ENCODE data around the gene NCK2. TPM values are rescaled to one million over a fixed set of nuclear protein-coding genes. Genes with fewer than 3 reads are reported as not detected.

Gene NCK2
- total and polyA plus RNA-seq, 4 donors = 28.8 to 44.6 (median 40.9) TPM

- H3K27me3 ChIP-seq (ENCODE audit: control insufficient read depth in 1 of 2, insufficient read depth in 2 of 2, low read length in 1 of 2) = no peaks in the 10 kb centered on the region
- no peak overlapping the region for H3K27ac ChIP-seq (ENCODE audit: low read depth in 1 of 2, low read length in 2 of 2)
- no peaks in the 10 kb centered on the region for H3K9me3 ChIP-seq (ENCODE audit: control insufficient read depth, low read length)
- H3K4me3 ChIP-seq (ENCODE audit: low read length in 2 of 2) = no peak overlapping the region
- intact Hi-C loops (cut with DNase I) = loop anchor here in 1 of 2 donors (5.0 kb wide), 1 partner anchor 54 kb away; no protein-coding TSS in a partner anchor
- 76 to 82% methylated on average over 13 of the region's 13 CpGs for whole genome bisulfite sequencing, 2 donors
- DNase-seq = peak in 1 of 2 donors; percentile 55
- peaks cover 3 to 10% of the 10 kb centered on the region in 2 donors for H3K4me1 ChIP-seq (ENCODE audit: control insufficient read depth in 1 of 2, insufficient read depth in 2 of 2, low read length in 2 of 2)
- peaks cover 0 to 3% of the 10 kb centered on the region in 2 donors for H3K36me3 ChIP-seq (ENCODE audit: control insufficient read depth in 1 of 2, insufficient read depth in 2 of 2, low read length in 1 of 2)
- no peak for ATAC-seq (ENCODE audit: low FRiP score)
Measured at GRCh38 chr2:105800953-105801635, 56.4 kb downstream of the NCK2 start.

- WGBS, 2 donors = 85 to 86% methylated on average over 4 of the region's 4 CpGs
Measured at GRCh38 chr2:105801961-105802360, 57.2 kb downstream of the NCK2 start.

DNA sequence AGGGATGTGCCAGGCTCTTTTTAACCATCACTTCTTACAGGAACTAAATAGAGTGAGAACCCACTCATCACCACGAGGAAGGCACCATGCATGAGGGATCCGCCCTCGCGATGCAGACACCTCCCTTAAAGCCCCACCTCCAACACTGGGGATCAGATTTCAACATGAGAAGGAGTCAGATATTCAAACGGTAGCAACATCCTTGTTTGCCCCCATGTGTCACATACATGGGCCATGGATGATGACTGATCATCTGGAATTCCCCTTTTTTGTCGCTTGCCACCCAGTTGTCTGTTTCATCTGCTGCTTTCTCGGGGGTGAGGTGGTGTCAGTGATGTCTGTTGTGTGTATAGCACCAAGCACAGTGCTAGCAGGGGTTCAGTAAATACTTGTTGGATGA, 57.9 kb downstream of the NCK2 start:
- H3K27ac ChIP-seq (ENCODE audit: low read depth in 1 of 2, low read length in 2 of 2) = no peak overlapping the region

More at GRCh38 chr2:105801961-105802360, 57.2 kb downstream of the NCK2 start:
- Histone ChIP-seq H3K4me1 (ENCODE audit: control insufficient read depth in 1 of 2, insufficient read depth in 2 of 2, low read length in 2 of 2) (peaks cover 3 to 10% of the 10 kb centered on the region in 2 donors), H3K9me3 (ENCODE audit: control insufficient read depth, low read length) (no peaks in the 10 kb centered on the region), H3K27me3 (ENCODE audit: control insufficient read depth in 1 of 2, insufficient read depth in 2 of 2, low read length in 1 of 2) (no peaks in the 10 kb centered on the region), H3K27ac (ENCODE audit: low read depth in 1 of 2, low read length in 2 of 2) (no peak overlapping the region), H3K36me3 (ENCODE audit: control insufficient read depth in 1 of 2, insufficient read depth in 2 of 2, low read length in 1 of 2) (peaks cover 0 to 3% of the 10 kb centered on the region in 2 donors), H3K4me3 (ENCODE audit: low read length in 2 of 2) (no peak overlapping the region)
- intact Hi-C loops (cut with DNase I) = loop anchor here in 1 of 2 donors (5.0 kb wide), 1 partner anchor 55 kb away; no protein-coding TSS in a partner anchor
- no peak for ATAC-seq (ENCODE audit: low FRiP score)
- DNase-seq = no peak

GRCh38 chr2:105803337-105803736, 58.6 kb downstream of the NCK2 start:
- ATAC-seq (ENCODE audit: low FRiP score) = no peak
- intact Hi-C loops (cut with DNase I) = loop anchor here in 1 of 2 donors (5.0 kb wide), 1 partner anchor 56 kb away; no protein-coding TSS in a partner anchor
- H3K27me3 ChIP-seq (ENCODE audit: control insufficient read depth in 1 of 2, insufficient read depth in 2 of 2, low read length in 1 of 2) = no peaks in the 10 kb centered on the region

More for the DNA sequence above, 57.9 kb downstream of the NCK2 start:
- ATAC-seq (ENCODE audit: low FRiP score) (peak; percentile 17), DNase-seq (no peak)
- Histone ChIP-seq H3K9me3 (ENCODE audit: control insufficient read depth, low read length) (no peaks in the 10 kb centered on the region), H3K27me3 (ENCODE audit: control insufficient read depth in 1 of 2, insufficient read depth in 2 of 2, low read length in 1 of 2) (no peaks in the 10 kb centered on the region), H3K4me1 (ENCODE audit: control insufficient read depth in 1 of 2, insufficient read depth in 2 of 2, low read length in 2 of 2) (peaks cover 3 to 6% of the 10 kb centered on the region in 2 donors), H3K36me3 (ENCODE audit: control insufficient read depth in 1 of 2, insufficient read depth in 2 of 2, low read length in 1 of 2) (peaks cover 0 to 3% of the 10 kb centered on the region in 2 donors), H3K4me3 (ENCODE audit: low read length in 2 of 2) (no peak overlapping the region)
- 78 to 83% methylated on average over 7 of the region's 7 CpGs for WGBS, 2 donors
- intact Hi-C loops (cut with DNase I) = loop anchor here in 1 of 2 donors (5.0 kb wide), 1 partner anchor 55 kb away; no protein-coding TSS in a partner anchor

DNA sequence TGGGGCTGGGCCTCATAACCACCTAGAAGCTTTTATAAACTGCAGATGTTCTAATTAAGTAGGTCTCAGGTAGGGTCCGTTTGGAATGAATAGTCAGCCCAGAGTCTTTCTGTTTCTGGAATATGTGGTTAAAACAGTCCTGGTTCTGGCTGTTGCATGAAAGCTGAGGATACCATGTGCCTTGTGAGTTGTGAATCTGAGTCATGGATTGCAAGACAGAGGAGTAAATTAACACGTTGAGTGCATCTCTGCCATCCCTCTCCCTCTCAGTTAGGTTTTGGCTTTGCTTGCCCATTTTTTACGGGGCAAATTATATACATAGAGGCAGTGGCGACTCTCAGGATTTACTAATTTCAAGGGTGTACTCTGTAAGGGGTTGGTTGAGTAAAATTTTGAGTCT, 59.1 kb downstream of the NCK2 start:
- peaks cover 0 to 3% of the 10 kb centered on the region in 2 donors for H3K36me3 ChIP-seq (ENCODE audit: control insufficient read depth in 1 of 2, insufficient read depth in 2 of 2, low read length in 1 of 2)
- H3K4me1 ChIP-seq (ENCODE audit: control insufficient read depth in 1 of 2, insufficient read depth in 2 of 2, low read length in 2 of 2) = peaks cover 3 to 5% of the 10 kb centered on the region in 2 donors
- 84 to 85% methylated on average over 4 of the region's 4 CpGs for WGBS, 2 donors
- H3K9me3 ChIP-seq (ENCODE audit: control insufficient read depth, low read length) = no peaks in the 10 kb centered on the region
- H3K27me3 ChIP-seq (ENCODE audit: control insufficient read depth in 1 of 2, insufficient read depth in 2 of 2, low read length in 1 of 2) = no peaks in the 10 kb centered on the region
- no peak overlapping the region for H3K4me3 ChIP-seq (ENCODE audit: low read length in 2 of 2)
- no peak for ATAC-seq (ENCODE audit: low FRiP score)
- no peak for DNase-seq
- intact Hi-C loops (cut with DNase I) = loop anchor here in 1 of 2 donors (5.0 kb wide), 1 partner anchor 56 kb away; no protein-coding TSS in a partner anchor
- H3K27ac ChIP-seq (ENCODE audit: low read depth in 1 of 2, low read length in 2 of 2) = no peak overlapping the region

More at GRCh38 chr2:105803337-105803736, 58.6 kb downstream of the NCK2 start:
- no peak for DNase-seq
- Histone ChIP-seq H3K4me3 (ENCODE audit: low read length in 2 of 2) (no peak overlapping the region), H3K4me1 (ENCODE audit: control insufficient read depth in 1 of 2, insufficient read depth in 2 of 2, low read length in 2 of 2) (peaks cover 3 to 5% of the 10 kb centered on the region in 2 donors), H3K36me3 (ENCODE audit: control insufficient read depth in 1 of 2, insufficient read depth in 2 of 2, low read length in 1 of 2) (peaks cover 0 to 3% of the 10 kb centered on the region in 2 donors), H3K27ac (ENCODE audit: low read depth in 1 of 2, low read length in 2 of 2) (no peak overlapping the region), H3K9me3 (ENCODE audit: control insufficient read depth, low read length) (no peaks in the 10 kb centered on the region)
- 86 to 87% methylated on average over 3 of the region's 3 CpGs for WGBS, 2 donors

GRCh38 chr2:105804266-105804665, 59.6 kb downstream of the NCK2 start:
- Histone ChIP-seq H3K4me1 (ENCODE audit: control insufficient read depth in 1 of 2, insufficient read depth in 2 of 2, low read length in 2 of 2) (peaks cover 3 to 5% of the 10 kb centered on the region in 2 donors), H3K4me3 (ENCODE audit: low read length in 2 of 2) (no peak overlapping the region), H3K9me3 (ENCODE audit: control insufficient read depth, low read length) (no peaks in the 10 kb centered on the region), H3K27me3 (ENCODE audit: control insufficient read depth in 1 of 2, insufficient read depth in 2 of 2, low read length in 1 of 2) (no peaks in the 10 kb centered on the region), H3K36me3 (ENCODE audit: control insufficient read depth in 1 of 2, insufficient read depth in 2 of 2, low read length in 1 of 2) (peaks cover 0 to 3% of the 10 kb centered on the region in 2 donors), H3K27ac (ENCODE audit: low read depth in 1 of 2, low read length in 2 of 2) (no peak overlapping the region)
- intact Hi-C loops (cut with DNase I) = loop anchor here in 1 of 2 donors (5.0 kb wide), 1 partner anchor 57 kb away; no protein-coding TSS in a partner anchor
- WGBS, 2 donors = 55 to 58% methylated on average over 3 of the region's 3 CpGs
- DNase-seq = no peak
- ATAC-seq (ENCODE audit: low FRiP score) = no peak

- no peak overlapping the region for H3K4me3 ChIP-seq (ENCODE audit: low read length in 2 of 2)
- WGBS, 2 donors = 95 to 96% methylated on average over 8 of the region's 8 CpGs
- intact Hi-C loops (cut with DNase I) = no loop called here
- H3K9me3 ChIP-seq (ENCODE audit: control insufficient read depth, low read length) = no peaks in the 10 kb centered on the region
- H3K36me3 ChIP-seq (ENCODE audit: control insufficient read depth in 1 of 2, insufficient read depth in 2 of 2, low read length in 1 of 2) = peaks cover 0 to 3% of the 10 kb centered on the region in 2 donors
- ATAC-seq (ENCODE audit: low FRiP score) = no peak
- peaks cover 3 to 5% of the 10 kb centered on the region in 2 donors for H3K4me1 ChIP-seq (ENCODE audit: control insufficient read depth in 1 of 2, insufficient read depth in 2 of 2, low read length in 2 of 2)
- no peak overlapping the region for H3K27ac ChIP-seq (ENCODE audit: low read depth in 1 of 2, low read length in 2 of 2)
- no peak for DNase-seq
- no peaks in the 10 kb centered on the region for H3K27me3 ChIP-seq (ENCODE audit: control insufficient read depth in 1 of 2, insufficient read depth in 2 of 2, low read length in 1 of 2)
Measured at GRCh38 chr2:105806996-105807395, 62.3 kb downstream of the NCK2 start.

- H3K27me3 ChIP-seq (ENCODE audit: control insufficient read depth in 1 of 2, insufficient read depth in 2 of 2, low read length in 1 of 2) = no peaks in the 10 kb centered on the region
- intact Hi-C loops (cut with DNase I) = no loop called here
- H3K36me3 ChIP-seq (ENCODE audit: control insufficient read depth in 1 of 2, insufficient read depth in 2 of 2, low read length in 1 of 2) = no peaks in the 10 kb centered on the region
- WGBS, 2 donors = 85 to 91% methylated on average over 8 of the region's 8 CpGs
- H3K4me1 ChIP-seq (ENCODE audit: control insufficient read depth in 1 of 2, insufficient read depth in 2 of 2, low read length in 2 of 2) = peaks cover 3 to 5% of the 10 kb centered on the region in 2 donors
- no peaks in the 10 kb centered on the region for H3K9me3 ChIP-seq (ENCODE audit: control insufficient read depth, low read length)
- DNase-seq = no peak
- H3K27ac ChIP-seq (ENCODE audit: low read depth in 1 of 2, low read length in 2 of 2) = no peak overlapping the region
- ATAC-seq (ENCODE audit: low FRiP score) = no peak
- H3K4me3 ChIP-seq (ENCODE audit: low read length in 2 of 2) = no peak overlapping the region
Measured at GRCh38 chr2:105808423-105809096, 63.8 kb downstream of the NCK2 start.
